HG03342 (cell line): ENCODE results near the gene DLG4.
"Not testable (repeated sequence)": the region's sequence is repeated elsewhere in the genome, so short reads cannot be mapped to it uniquely, and the experiment has no call there.

ENCODE experiments used
- ATAC-seq: cut with Tn5 transposase; IDR thresholded peaks from one replicate; pipeline ENCODE4 v1.9.1; 2021; ENCODE audit warnings: mild to moderate bottlenecking, moderate library complexity; ENCODE audit not compliant: unreplicated experiment

Gene DLG4

GRCh38 chr17:7168841-7169564 lies 50.6 kb downstream of the DLG4 start:
- not testable (repeated sequence) for ATAC-seq

DNA sequence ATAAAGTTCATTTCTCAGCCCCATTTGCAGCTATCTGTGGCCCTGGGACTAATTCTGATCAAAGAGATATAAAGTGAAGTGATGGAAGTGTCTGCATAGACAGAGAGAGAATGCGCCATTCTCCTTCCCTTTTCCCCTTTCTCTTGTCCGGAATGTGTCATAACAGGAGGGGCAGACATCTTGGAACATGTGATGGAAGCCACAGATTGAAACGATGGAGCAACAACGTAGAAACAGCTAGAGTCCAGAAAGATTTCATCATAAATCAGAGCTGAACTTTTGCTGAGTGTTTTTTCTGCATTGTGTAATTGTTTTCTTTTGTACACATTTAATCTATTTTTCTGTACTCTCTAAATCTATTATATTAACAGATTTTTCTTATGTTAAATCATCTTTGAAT lies 51.8 kb downstream of the DLG4 start:
- ATAC-seq: no peak

DNA sequence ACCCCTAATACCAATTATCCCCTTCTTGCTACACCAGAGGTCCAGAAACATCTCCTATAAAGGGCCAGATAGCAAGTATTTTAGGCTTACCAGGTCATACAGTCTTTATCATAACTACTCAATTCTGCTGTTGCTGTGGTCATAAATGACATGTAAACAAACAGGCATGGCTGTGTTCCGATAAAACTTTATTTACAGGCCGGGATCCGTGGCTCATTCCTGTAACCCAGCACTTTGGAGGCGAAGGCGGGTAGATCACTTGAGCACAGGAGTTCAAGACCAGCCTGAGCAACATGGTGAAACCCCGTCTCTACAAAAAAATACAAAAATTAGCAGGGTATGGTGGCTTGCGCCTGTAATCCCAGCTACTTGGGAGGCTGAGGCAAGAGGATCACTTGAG lies 52.8 kb downstream of the DLG4 start:
- ATAC-seq: no peak

DNA sequence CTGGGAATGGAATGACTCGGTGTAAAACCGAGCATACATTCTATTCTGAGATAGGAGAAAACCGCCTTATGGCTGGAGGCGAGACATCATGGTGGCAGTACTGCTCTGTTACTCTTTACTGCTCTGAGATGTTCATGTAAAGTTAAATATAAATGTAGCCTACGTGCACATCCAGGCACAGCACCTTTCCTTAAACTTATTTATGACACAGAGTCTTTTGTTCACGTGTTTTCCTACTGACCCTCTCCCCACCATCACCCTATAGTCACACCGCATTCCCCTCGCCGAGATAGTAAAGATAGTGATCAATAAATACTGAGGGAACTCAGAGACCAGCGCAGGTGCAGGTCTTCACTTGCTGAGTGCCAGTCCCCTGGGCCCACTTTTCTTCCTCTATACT lies 60.1 kb downstream of the DLG4 start:
- ATAC-seq: not testable (repeated sequence)

- ATAC-seq: not testable (repeated sequence)
Observed at GRCh38 chr17:7158424-7158823, 61.2 kb downstream of the DLG4 start.

- no peak for ATAC-seq
Observed at GRCh38 chr17:7156342-7156940, 63.2 kb downstream of the DLG4 start.

DNA sequence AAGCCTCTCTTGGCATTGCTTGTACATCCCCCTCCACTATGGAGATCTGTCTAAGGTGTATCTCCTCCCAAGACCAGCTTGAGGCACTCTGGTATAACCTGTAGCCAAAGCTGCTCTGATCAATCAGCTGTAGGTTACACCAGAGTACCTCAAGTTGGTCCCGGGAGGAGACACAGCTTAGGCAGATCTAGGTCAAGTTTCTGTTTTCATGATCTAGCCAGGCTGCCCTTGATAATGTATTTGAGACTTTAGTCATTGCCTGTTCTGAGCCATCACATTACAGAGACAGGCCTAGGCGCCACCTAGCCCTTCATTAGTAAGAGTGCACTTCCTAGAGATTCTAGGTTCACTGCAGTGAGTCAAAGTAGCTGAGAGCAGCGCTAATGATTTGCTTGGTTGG lies 71.9 kb downstream of the DLG4 start:
- ATAC-seq: no peak

- ATAC-seq: no peak
Observed at GRCh38 chr17:7146115-7146514, 73.5 kb downstream of the DLG4 start.

DNA sequence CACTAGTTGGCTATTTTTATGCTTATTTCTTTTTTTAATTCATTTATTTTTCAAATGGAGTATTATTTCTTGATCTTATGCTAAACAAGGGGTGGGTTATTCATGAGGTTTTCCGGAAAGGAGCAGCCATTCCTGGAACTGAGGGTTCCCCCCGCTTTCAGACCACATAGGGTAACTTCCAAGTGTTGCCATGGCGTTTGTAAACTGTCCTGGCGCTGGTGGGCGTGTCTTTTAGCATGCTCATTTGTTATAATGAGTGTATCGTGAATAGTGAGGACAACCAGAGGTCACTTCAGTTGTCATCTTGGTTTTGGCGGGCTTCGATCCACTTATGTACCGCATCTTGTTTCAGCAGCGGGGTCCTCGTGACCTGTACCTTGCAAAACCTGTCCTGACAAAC lies 75.4 kb downstream of the DLG4 start:
- no peak for ATAC-seq

DNA sequence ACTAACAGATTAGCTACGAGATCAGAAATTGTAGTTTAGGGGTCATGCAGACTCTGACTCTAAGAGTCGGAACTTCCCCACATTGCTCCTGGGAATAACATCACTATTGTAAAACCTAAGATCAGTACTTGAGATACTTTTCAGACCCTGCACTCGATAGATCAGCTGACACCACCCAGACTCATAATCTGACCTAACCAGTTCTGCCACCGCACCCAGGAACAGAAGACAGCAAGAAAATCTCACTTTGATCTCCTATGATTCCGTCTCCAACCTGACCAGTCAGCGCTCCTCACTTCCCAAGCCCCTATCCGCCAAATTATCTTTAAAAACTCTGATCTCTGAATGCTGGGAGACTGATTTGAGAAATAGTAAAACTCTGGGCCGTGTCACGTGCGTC lies 77.8 kb downstream of the DLG4 start:
- ATAC-seq: no peak

DNA sequence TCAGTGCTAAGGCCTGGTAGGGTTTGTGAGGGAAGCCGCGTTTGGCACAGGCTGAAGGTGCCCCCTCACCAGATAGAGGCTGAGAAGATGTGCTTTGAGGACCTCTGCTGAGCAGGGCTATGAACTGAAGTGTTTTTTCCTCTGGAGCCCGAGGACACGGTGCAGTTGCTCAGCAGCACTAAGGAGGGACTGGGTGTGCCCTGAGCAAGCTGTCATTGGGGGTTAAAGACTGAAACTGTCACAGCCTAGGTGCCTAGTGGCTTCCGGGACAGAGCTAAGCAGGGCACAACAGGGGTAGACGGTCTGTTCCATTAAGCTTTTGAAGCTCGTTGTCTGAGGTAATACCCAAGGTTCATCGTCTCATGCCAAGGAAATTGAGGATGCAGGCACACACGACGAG lies 80.2 kb downstream of the DLG4 start:
- ATAC-seq: no peak

DNA sequence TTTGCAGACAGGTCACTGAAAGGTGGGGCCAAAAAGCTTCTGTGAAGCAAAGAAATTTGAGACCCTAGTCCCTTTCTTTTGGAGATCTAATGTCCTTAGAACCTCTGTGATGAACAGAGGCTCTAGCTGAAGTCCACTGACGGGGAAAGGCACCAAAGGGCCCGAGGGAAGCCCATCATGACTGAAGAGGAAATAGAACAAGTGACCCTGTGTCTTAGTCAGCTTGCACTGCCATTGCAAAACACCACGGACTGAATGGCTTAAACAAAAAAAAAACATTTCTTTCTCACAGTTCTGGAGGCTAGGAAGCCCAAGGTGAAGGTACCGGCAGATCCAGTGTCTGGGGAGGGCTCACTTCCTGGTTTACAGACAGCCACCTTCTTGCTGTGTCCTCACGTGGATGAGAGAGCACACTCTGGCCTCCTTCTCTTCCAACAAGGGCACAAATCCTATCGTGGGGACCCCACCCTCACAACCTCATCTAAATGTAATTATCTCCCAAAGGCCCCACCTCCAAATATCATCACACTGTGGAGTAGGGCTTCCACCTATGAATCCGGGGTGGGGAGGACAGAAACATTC lies 80.7 kb downstream of the DLG4 start:
- no peak for ATAC-seq

GRCh38 chr17:7137171-7137943 lies 82.3 kb downstream of the DLG4 start:
- no peak for ATAC-seq
